H1 (cell line): ENCODE data around the gene MED16. TPM values are rescaled to one million over a fixed set of nuclear protein-coding genes. Genes with fewer than 3 reads are reported as not detected.
A peak's percentile ranks its signal among the peaks of the same experiment; 100 is the strongest.

Experiments
- CTCF ChIA-PET: fragments of 300-600 bp; sonication (Branson Sonifier 250); formaldehyde crosslinking; loops from one replicate; lab custom pipeline; 2021; ENCODE audit not compliant: partially characterized antibody; lab: Charles Lee
- POLR2A ChIA-PET: fragments of 300-600 bp; sonication (Branson Sonifier 250); formaldehyde crosslinking; loops from one replicate; lab custom pipeline; 2021; ENCODE audit warnings: inconsistent platforms; ENCODE audit not compliant: partially characterized antibody; lab: Charles Lee
- DNase-seq, 2 experiments: peaks; one replicate each; pipeline versions ENCODE4 v3.0.0 to v3.0.0-alpha.2; 2010 to 2022; ENCODE audit warnings: low spot score in 2 of 2, low read depth in 1 of 2, mixed read lengths in 1 of 2
- FAIRE-seq: peaks from 2 replicates; lab custom pipeline; 2011; peaks lifted over from hg19 to GRCh38; lab: Jason Lieb, UNC
- H2AFZ ChIP-seq: 2 replicates; pipeline ENCODE4 v1.8.1; 2012; ENCODE audit warnings: low read length, inconsistent platforms
- H2AK5ac ChIP-seq: 2 replicates; pipeline ENCODE4 v1.6.1; 2013; ENCODE audit warnings: low read depth, low read length
- H2BK120ac ChIP-seq: replicated peaks from 2 replicates; pipeline ENCODE3; 2013; ENCODE audit warnings: low read depth, low read length, inconsistent platforms
- H2BK12ac ChIP-seq: 2 replicates; pipeline ENCODE4 v1.6.1; 2013; ENCODE audit warnings: low read depth, low read length
- H2BK15ac ChIP-seq: 2 replicates; pipeline ENCODE4 v1.6.1; 2013; ENCODE audit warnings: low read length
- H2BK20ac ChIP-seq: 2 replicates; pipeline ENCODE4 v1.6.1; 2013; ENCODE audit warnings: low read length
- H2BK5ac ChIP-seq: 2 replicates; pipeline ENCODE4 v1.6.1; 2013; ENCODE audit warnings: low read depth, low read length
- H3K14ac ChIP-seq: 2 replicates; pipeline ENCODE4 v1.6.1; 2013; ENCODE audit warnings: inconsistent platforms; ENCODE audit not compliant: insufficient read length
- H3K18ac ChIP-seq: 2 replicates; pipeline ENCODE4 v1.6.1; 2013; ENCODE audit warnings: low read length; ENCODE audit errors: extremely low read depth
- H3K23ac ChIP-seq: 2 replicates; pipeline ENCODE4 v1.6.1; 2013; ENCODE audit warnings: inconsistent platforms; ENCODE audit not compliant: insufficient read length
- H3K23me2 ChIP-seq: 2 replicates; pipeline ENCODE4 v1.6.1; 2013; ENCODE audit warnings: low read depth, low read length
- H3K27ac ChIP-seq: 2 replicates; pipeline ENCODE4 v1.6.1; 2011; ENCODE audit warnings: low read depth, low read length, inconsistent platforms
- H3K27me3 ChIP-seq, 4 experiments: replicated peaks in 1 of 4; 1 replicate in 1 of 4; 2 replicates in 3 of 4; pipeline versions ENCODE4 v1.6.1 to v1.8.1; 2011 to 2013; ENCODE audit warnings: low read length in 3 of 4, mild to moderate bottlenecking in 3 of 4, inconsistent platforms in 2 of 4, mixed read lengths in 2 of 4, moderate library complexity in 1 of 4; ENCODE audit not compliant: control insufficient read depth in 3 of 4, insufficient read depth in 3 of 4; ENCODE audit errors: extremely low read depth in 1 of 4
- H3K36me3 ChIP-seq, 4 experiments: 2 replicates each; pipeline versions ENCODE4 v1.6.1 to v1.8.1; 2011 to 2013; ENCODE audit warnings: mild to moderate bottlenecking in 4 of 4, low read length in 3 of 4, moderate library complexity in 2 of 4, control low read depth in 1 of 4, inconsistent platforms in 1 of 4; ENCODE audit not compliant: insufficient read depth in 4 of 4, control insufficient read depth in 2 of 4
- H3K4ac ChIP-seq: replicated peaks from 2 replicates; pipeline ENCODE3; 2013; ENCODE audit warnings: low read length, low read depth, mixed read lengths, inconsistent platforms; ENCODE audit not compliant: insufficient read length
- H3K4me1 ChIP-seq, 4 experiments: replicated peaks in 1 of 4; 1 replicate in 1 of 4; 2 replicates in 3 of 4; pipeline versions ENCODE4 v1.6.1 to v1.8.1; 2011 to 2013; ENCODE audit warnings: low read length in 3 of 4, inconsistent platforms in 2 of 4, mixed read lengths in 1 of 4; ENCODE audit not compliant: insufficient read depth in 4 of 4, control insufficient read depth in 3 of 4
- H3K4me2 ChIP-seq, 2 experiments: 2 replicates each; pipeline versions ENCODE4 v1.6.1 to v1.8.1; 2011 to 2013; ENCODE audit warnings: low read depth in 2 of 2, low read length in 2 of 2, control low read depth in 1 of 2, inconsistent platforms in 1 of 2, mild to moderate bottlenecking in 1 of 2; ENCODE audit not compliant: insufficient read depth in 1 of 2
- H3K4me3 ChIP-seq, 4 experiments: fragments of 200-600, 300-600 bp in 1 of 4; sonication (generic), shearing (Covaris generic), sonication (Bioruptor Twin) in 1 of 4; 2 replicates each; pipeline versions ENCODE4 v1.5.1 to v1.8.1; 2011 to 2016; ENCODE audit warnings: low read length in 4 of 4, low read depth in 3 of 4, control low read depth in 2 of 4, inconsistent platforms in 2 of 4, mild to moderate bottlenecking in 2 of 4, mixed read lengths in 1 of 4, moderate library complexity in 1 of 4; ENCODE audit not compliant: insufficient read depth in 2 of 4; ENCODE audit errors: extremely low read depth in 1 of 4
- H3K56ac ChIP-seq: replicated peaks from 2 replicates; pipeline ENCODE3; 2013; ENCODE audit warnings: low read depth, mild to moderate bottlenecking, mixed read lengths, low read length, inconsistent platforms; ENCODE audit not compliant: insufficient read length
- H3K79me1 ChIP-seq: 2 replicates; pipeline ENCODE4 v1.6.1; 2013; ENCODE audit warnings: low read depth, low read length, control low read depth
- H3K79me2 ChIP-seq, 2 experiments: 2 replicates each; pipeline versions ENCODE4 v1.6.1 to v1.8.1; 2012 to 2013; ENCODE audit warnings: low read length in 2 of 2, mild to moderate bottlenecking in 2 of 2, inconsistent platforms in 1 of 2; ENCODE audit not compliant: insufficient read depth in 2 of 2, control insufficient read depth in 1 of 2
- H3K9ac ChIP-seq, 4 experiments: replicated peaks in 1 of 4; 1 replicate in 1 of 4; 2 replicates in 3 of 4; pipeline versions ENCODE4 v1.6.1 to v1.8.1; 2011 to 2013; ENCODE audit warnings: low read depth in 3 of 4, low read length in 3 of 4, control low read depth in 2 of 4, mild to moderate bottlenecking in 2 of 4, moderate library complexity in 2 of 4, inconsistent platforms in 1 of 4; ENCODE audit errors: extremely low read depth in 1 of 4
- H3K9me3 ChIP-seq, 2 experiments: 2 replicates each; pipeline versions ENCODE4 v1.6.1 to v1.8.1; 2012 to 2013; ENCODE audit warnings: mild to moderate bottlenecking in 2 of 2, moderate library complexity in 2 of 2, control low read depth in 1 of 2, inconsistent platforms in 1 of 2, low read depth in 1 of 2, low read length in 1 of 2, mixed read lengths in 1 of 2; ENCODE audit not compliant: insufficient read depth in 2 of 2
- H4K20me1 ChIP-seq, 2 experiments: replicated peaks in 1 of 2; 2 replicates each; pipeline versions ENCODE3 to v1.8.1; 2011 to 2013; ENCODE audit warnings: inconsistent platforms in 2 of 2, low read length in 2 of 2, mild to moderate bottlenecking in 1 of 2; ENCODE audit not compliant: insufficient read depth in 2 of 2, control insufficient read depth in 1 of 2
- H4K5ac ChIP-seq: 2 replicates; pipeline ENCODE4 v1.6.1; 2013; ENCODE audit warnings: low read length, low read depth, mixed read lengths, inconsistent platforms; ENCODE audit not compliant: insufficient read length
- H4K8ac ChIP-seq: 2 replicates; pipeline ENCODE4 v1.8.0; 2013; ENCODE audit warnings: mild to moderate bottlenecking, moderate library complexity, low read length, inconsistent platforms; ENCODE audit not compliant: insufficient read depth; ENCODE audit errors: extremely low read depth
- H4K91ac ChIP-seq: replicated peaks from 2 replicates; pipeline ENCODE3; 2013; ENCODE audit warnings: low read length, mixed read lengths, inconsistent platforms; ENCODE audit not compliant: insufficient read length
- BRCA1 ChIP-seq: IDR thresholded peaks from 2 replicates; pipeline ENCODE4 v1.6.1; 2012; ENCODE audit warnings: low read depth, low read length, improper control_type of control experiment
- CBX8 ChIP-seq: fragments of 300-800, 300-1000 bp; sonication (generic); IDR thresholded peaks from 2 replicates; pipeline ENCODE4 v1.7.1; 2016; ENCODE audit warnings: low read depth, low read length, borderline replicate concordance
- CTBP2 ChIP-seq: IDR thresholded peaks from 2 replicates; pipeline ENCODE4 v1.7.0; 2011; ENCODE audit warnings: borderline replicate concordance, mild to moderate bottlenecking, moderate library complexity, mixed read lengths, low read length; ENCODE audit not compliant: insufficient read depth, insufficient read length
- GABPA ChIP-seq: IDR thresholded peaks from 2 replicates; pipeline ENCODE4 v1.6.1; 2011; ENCODE audit warnings: mild to moderate bottlenecking, low read length, moderate library complexity, borderline replicate concordance; ENCODE audit not compliant: insufficient read depth
- RNF2 ChIP-seq: fragments of 200-900, 300-1000 bp; sonication (generic); IDR thresholded peaks from 2 replicates; pipeline ENCODE4 v1.7.1; 2016; ENCODE audit warnings: borderline replicate concordance, low read depth, mild to moderate bottlenecking, antibody characterized with exemption, low read length; ENCODE audit not compliant: poor library complexity, severe bottlenecking; ENCODE audit errors: missing control alignments
- RXRA ChIP-seq: IDR thresholded peaks from 2 replicates; pipeline ENCODE4 v1.6.1; 2011; ENCODE audit warnings: low read depth, mild to moderate bottlenecking, low read length, moderate library complexity; ENCODE audit not compliant: insufficient read depth
- SIN3A ChIP-seq, 2 experiments: IDR thresholded peaks in 1 of 2; conservative IDR thresholded peaks in 1 of 2; 2 replicates each; pipeline ENCODE4 v1.6.1; 2011 to 2012; ENCODE audit warnings: low read length in 2 of 2, improper control_type of control experiment in 1 of 2, low read depth in 1 of 2, mild to moderate bottlenecking in 1 of 2
- SRF ChIP-seq: IDR thresholded peaks from 2 replicates; pipeline ENCODE4 v1.6.1; 2011; ENCODE audit warnings: mild to moderate bottlenecking, low read depth, low read length, moderate library complexity
- SUZ12 ChIP-seq: fragments of 200-600 bp; sonication (generic); IDR thresholded peaks from 2 replicates; pipeline ENCODE4 v1.6.1; 2012; ENCODE audit warnings: mild to moderate bottlenecking, inconsistent platforms, low read length, moderate library complexity, mixed read lengths
- WGBS, 2 experiments: shearing (Covaris generic) in 1 of 2; methylation state at CpG; one replicate each; pipeline versions ENCODE4 v1.1.6 to v1.1.7; 2013 to 2015; ENCODE audit warnings: low lambda C conversion rate in 2 of 2, mixed read lengths in 2 of 2, inconsistent platforms in 1 of 2, low coverage in 1 of 2, missing lambda C conversion rate in 1 of 2; ENCODE audit not compliant: insufficient replicate concordance in 2 of 2, insufficient coverage in 1 of 2, insufficient read length in 1 of 2; ENCODE audit errors: extremely low coverage in 1 of 2, missing lambda C conversion rate in 1 of 2; 5-methylcytosine and 5-hydroxymethylcytosine counted together
- polyA plus RNA-seq, 7 experiments: library from polyadenylated mRNA; depleted of rRNA in 3 of 7; stranded (reverse) in 5 of 7; unstranded in 2 of 7; fragments of >200 nt in 5 of 7; fragments of 200-250 nt in 2 of 7; gene quantifications; 1 replicate in 5 of 7; 2 replicates in 1 of 7; 4 replicates in 1 of 7; pipeline versions ENCODE4 v1.2.1 to v1.2.3, GENCODE V29; 2011 to 2013; ENCODE audit warnings: missing spikeins in 2 of 7, mixed read lengths in 2 of 7
- total RNA-seq: library from RNA; stranded (reverse); fragmentation: NEBNext Ultra II Directional; extraction: Animal tissue kit (Norgen Biotek cat#: 25700); gene quantifications from 2 replicates; pipeline ENCODE4 v1.2.1, GENCODE V29; 2021
- TF ChIP-seq, protein P1 (sequence below): IDR thresholded peaks from 2 replicates; pipeline ENCODE4 v1.6.1; 2011; ENCODE audit warnings: low read length, improper control_type of control experiment

MED16 gene
- total and polyA plus RNA-seq, 2 of the 8 experiments (the other 6 are each of a cell fraction or from before 2014, with no cell fraction given): 51.0 to 67.2 TPM

DNA sequence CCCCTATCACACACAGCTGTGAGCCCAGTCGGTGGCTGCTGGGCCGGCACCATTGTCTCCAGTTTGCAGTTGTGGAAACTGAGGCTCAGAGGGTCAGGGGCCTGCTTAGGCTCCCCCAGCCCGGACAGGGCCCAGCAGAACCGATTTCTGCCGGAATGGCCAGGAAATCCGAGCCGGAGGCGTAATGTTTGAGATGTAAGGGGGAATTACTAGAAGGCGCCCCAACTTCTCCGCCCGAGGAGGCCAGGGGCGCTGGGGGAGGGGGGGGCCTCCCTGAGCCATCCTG, 25.1 kb upstream of the MED16 start:
- no peaks in the 10 kb centered on the region for H3K79me2 ChIP-seq
- H3K27ac ChIP-seq: no peak overlapping the region
- H4K20me1 ChIP-seq: peaks cover 0 to 6% of the 10 kb centered on the region in 2 experiments
- no peak overlapping the region for H3K4ac ChIP-seq
- H4K5ac ChIP-seq: no peak overlapping the region
- H3K9ac ChIP-seq: no peak overlapping the region
- peaks cover 0 to 5% (median 0%) of the 10 kb centered on the region in 4 experiments; a peak in 1 of 8 replicates for H3K36me3 ChIP-seq
- H4K8ac ChIP-seq: no peak overlapping the region
- H2BK12ac ChIP-seq: no peak overlapping the region
- H3K23me2 ChIP-seq: peaks cover 25% of the 10 kb centered on the region; the same call in 1 of the 2 replicates
- no peak overlapping the region for H3K18ac ChIP-seq
- H2BK5ac ChIP-seq: no peak overlapping the region; the same call in 1 of the 2 replicates
- ChIA-PET POLR2A (interaction anchor here (2.2 kb wide), 1 partner anchor 55 kb away, joined by 10 read pairs; no protein-coding TSS in a partner anchor), CTCF (interaction anchor here (0.6 to 1.1 kb wide), 9 partner anchors 35 to 199 kb away, joined by 3 to 5 read pairs (median 3); partner anchors contain the start of gene WDR18)
- H2BK15ac ChIP-seq: no peak overlapping the region
- H2BK120ac ChIP-seq: no peak overlapping the region
- peak overlapping the region; percentile 30 to 97 for H3K4me2 ChIP-seq
- no peaks in the 10 kb centered on the region for H3K79me1 ChIP-seq
- H3K27me3 ChIP-seq: peaks cover 32 to 44% (median 38%) of the 10 kb centered on the region in 4 experiments
- 8% methylated on average over 9 of the region's 12 CpGs; no CpG with 5 or more reads in 1 of the 2 experiments for WGBS, 2 experiments
- no peak overlapping the region for H2BK20ac ChIP-seq
- H2AK5ac ChIP-seq: no peak overlapping the region
- no peak overlapping the region for H4K91ac ChIP-seq
- no peak overlapping the region for H3K14ac ChIP-seq
- no peak overlapping the region for H3K23ac ChIP-seq
- FAIRE-seq: no peak
- DNase-seq: no peak
- H3K4me1 ChIP-seq: peaks cover 0 to 22% (median 11%) of the 10 kb centered on the region in 4 experiments; a peak in 5 of 7 replicates
- H3K4me3 ChIP-seq: peak overlapping the region; percentile 10 to 76 (median 54); a peak in 7 of 8 replicates
- H2AFZ ChIP-seq: no peak overlapping the region
- no peaks in the 10 kb centered on the region for H3K9me3 ChIP-seq
- H3K56ac ChIP-seq: no peak overlapping the region
- TF ChIP-seq SUZ12 (0 out of 2 replicates have a peak, but pooled peaks have one; percentile 1), RNF2 (peak; percentile 26), RXRA (no peak), GABPA (no peak), SIN3A (conservative IDR thresholded peaks at IDR 0.05 in 1 of 2, IDR thresholded peaks at IDR 0.05 in 1 of 2; ENCODE audit: low read depth in 1 of 2, low read length in 2 of 2) (no peak), CTBP2 (no peak), BRCA1 (no peak), CBX8 (no peak), SRF (no peak)
- TF ChIP-seq, protein P1, sequence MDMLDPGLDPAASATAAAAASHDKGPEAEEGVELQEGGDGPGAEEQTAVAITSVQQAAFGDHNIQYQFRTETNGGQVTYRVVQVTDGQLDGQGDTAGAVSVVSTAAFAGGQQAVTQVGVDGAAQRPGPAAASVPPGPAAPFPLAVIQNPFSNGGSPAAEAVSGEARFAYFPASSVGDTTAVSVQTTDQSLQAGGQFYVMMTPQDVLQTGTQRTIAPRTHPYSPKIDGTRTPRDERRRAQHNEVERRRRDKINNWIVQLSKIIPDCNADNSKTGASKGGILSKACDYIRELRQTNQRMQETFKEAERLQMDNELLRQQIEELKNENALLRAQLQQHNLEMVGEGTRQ: no peak
